Embryonic facial prominence (tissue), 1 donor: ENCODE results near the gene PARVB.

Source experiments
- DNase-seq: peaks from one replicate; pipeline ENCODE4 v3.0.0-alpha.2; 2016; ENCODE audit errors: extremely low spot score

The PARVB gene

DNA sequence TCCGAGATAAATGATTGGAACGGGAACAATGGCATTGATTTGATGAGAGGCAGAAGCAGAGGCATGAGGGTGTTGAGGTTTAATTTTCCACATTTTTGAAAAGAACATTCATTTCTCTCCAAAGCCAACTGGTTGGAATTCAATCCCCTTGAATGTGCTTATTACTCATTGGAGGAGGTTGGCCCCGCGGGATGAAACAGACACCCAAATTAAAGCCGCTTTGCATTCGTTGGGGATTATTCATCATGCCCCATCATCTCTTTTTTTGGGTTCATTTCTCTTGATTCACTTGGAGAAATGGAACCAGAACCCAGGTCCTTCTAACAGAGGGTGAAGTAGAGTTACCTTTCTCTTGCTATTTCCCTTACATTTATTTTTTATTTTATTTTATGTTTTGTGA is 109.1 kb downstream of the PARVB start:
- no peak for DNase-seq

DNA sequence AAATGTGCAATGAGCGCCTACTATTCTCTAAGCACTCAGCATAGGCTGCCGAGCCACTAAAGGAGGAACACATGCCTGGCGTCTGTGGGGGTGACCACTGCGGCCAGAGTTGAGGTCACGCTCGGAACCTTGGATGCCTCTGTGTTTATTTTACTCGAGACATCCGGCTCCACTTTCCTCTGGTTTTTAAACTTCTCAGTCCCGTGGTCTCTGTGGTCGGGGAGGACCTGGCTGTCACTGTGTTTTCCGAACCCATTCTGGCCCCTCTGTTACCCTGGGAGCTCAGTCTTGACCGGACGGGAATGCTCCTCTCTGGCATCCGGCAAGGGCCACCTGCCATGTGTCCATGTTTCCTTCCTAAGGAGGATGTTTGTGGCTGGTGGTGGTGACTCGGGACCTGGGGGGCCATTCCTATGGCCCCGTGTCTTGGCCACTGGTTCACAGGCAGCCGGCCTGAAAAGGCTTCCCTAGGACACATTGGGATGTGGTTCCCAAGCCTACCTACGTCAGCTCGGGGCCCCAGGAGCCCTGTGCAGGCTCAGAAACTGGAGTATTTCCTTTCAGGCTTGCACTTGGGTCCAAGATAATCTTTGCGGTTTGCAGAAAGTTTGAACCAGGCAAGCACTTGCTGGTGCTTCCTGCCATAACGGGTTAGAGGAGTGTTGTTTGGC is 109.9 kb downstream of the PARVB start:
- DNase-seq, result no peak

DNA sequence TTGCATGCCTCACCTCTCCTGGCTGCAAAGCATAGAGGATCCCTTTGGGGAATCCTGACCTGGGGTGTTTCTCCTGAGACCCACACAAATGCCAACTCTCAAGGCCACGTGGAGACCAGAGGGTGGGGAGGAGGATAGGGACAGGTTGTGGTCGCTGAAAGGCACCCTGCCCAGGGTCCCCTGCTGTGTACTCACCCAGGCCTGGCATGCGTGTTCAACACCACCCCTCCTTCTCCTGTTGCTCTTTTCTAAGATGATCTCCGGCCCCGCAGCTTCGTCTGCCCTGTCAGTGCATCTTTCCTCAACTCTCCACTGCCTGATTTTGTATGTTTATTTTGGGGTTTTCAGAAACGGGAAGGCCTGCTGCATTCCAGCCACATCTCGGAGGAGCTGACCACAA is 112.0 kb downstream of the PARVB start:
- DNase-seq, result no peak

DNA sequence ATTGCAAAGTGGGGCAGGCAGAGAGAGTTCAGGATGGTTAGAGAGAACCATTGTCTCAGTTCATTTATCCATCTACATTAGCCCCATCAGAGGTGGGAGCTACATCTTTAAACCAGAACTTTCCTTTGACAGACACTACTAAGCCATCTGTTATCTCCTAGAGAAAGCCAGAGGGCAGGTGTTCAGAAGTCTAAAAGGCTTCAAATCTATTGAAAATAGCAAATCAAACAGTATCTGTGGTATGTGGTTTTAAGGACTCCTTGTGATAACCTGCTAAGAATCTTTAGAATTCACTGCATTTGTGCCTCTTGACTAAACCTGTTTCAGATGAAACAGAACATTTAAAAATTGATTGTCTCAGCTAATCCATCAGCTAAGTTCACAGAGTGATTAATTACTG is 112.7 kb downstream of the PARVB start:
- DNase-seq, result no peak

DNA sequence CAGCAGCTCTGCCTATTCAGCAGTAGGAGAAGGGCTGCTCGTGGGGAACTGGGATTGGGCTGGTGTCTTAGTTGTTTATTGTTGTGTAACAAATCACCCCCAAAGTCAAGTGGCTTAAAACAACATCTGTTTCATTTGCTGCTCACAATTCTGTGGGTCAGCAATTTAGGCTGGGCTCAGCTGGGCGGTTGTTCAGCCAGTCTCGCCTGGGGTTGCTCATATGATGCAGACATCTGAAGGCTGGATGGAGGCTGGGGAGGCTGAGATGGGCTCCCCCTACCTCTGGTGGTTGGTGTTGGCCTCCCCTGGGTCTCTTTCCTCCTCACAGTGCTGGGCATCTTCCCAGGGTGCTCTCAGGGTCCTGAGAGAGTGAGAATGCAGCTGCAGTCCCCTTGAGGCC is 113.3 kb downstream of the PARVB start:
- DNase-seq, result no peak

DNA sequence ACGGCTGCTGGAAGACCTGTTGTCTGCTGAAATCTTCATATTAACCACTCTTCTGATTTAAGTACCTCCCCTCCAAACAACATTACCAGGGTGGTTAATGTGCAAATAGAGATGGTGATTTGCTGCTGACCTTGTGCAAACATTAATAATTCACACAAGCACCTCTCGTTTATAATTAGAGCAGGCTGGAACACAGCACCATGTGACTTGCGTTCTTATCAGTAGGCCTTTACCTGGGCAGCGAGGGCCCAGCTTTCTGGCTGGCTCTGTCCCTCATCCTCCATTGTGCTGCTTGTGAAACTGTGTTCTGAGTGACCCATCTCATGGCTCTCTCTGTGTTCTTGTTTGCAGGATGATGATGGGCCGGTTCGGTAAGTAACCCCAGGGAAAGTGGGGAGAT is 115.7 kb downstream of the PARVB start:
- DNase-seq, result no peak

DNA sequence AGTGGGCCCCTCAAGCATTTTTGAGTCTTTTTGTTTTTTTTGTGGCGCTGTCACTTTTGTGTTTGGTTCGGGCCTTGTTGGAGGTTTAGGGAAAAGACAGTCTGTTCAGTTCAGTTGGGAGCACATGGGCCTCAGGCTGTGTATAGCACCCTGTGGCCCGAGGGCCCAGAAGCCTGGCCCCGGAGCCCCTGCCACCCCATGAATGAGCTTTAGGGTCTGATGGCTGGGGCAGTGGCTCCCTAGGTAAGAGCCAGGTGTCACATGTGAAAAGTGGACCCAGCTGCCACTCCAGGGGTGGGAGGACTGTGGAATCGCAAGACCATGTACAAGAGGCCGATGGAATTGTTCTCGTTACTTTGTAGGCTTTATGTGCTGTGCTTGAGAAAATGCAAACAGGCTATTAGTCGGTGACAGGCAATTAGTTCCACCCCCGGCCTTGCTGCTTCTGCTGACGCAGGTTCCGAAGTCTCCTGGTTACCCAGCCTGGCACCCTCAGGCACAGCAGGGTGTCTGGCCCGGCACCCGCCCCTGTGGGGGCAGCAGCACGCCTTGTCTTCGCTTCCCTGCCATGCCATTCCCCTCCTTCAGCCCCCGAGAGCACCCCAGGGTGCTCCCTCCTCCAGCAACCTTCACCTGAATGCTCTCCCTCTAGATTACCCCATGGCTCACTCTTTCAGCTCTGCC is 118.5 kb downstream of the PARVB start:
- DNase-seq, result no peak

DNA sequence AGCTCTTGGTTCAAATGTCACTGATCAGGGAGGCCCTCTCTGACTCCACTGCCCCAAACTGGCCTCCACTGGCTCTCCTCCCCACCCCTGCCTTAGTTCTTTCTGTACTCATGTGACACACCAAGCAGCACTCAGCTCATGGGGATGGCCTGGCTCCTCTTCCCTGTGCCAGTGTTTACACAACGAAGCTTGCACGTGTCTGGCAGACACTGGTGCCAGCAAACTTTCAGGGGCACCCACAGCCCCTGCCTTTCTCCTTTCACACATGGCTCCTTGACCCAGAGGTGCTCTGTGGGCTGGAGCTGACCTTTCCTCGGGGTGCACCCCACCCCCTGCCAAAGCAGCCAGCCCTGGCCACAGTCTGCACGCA is 119.0 kb downstream of the PARVB start:
- no peak for DNase-seq

DNA sequence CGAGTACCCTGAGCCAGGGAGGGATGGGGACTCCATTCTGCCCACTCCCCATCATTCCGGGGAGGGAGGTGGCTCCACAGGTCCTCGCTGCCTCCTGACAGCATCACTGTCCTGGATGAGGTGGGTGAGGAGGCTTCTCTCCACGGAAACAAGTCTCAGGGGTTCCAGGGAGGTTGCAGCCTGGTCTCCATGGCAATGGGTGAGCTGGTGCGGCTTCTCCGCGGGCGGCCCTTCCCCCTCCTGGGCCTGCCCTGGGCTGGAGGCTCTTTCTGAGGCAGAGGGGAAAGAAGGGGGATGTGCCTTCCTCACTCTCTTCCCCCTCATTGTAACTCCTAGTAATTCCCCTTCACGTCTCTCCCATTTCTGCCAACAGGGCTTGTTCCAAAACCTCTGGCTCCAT is 119.5 kb downstream of the PARVB start:
- DNase-seq, result no peak

DNA sequence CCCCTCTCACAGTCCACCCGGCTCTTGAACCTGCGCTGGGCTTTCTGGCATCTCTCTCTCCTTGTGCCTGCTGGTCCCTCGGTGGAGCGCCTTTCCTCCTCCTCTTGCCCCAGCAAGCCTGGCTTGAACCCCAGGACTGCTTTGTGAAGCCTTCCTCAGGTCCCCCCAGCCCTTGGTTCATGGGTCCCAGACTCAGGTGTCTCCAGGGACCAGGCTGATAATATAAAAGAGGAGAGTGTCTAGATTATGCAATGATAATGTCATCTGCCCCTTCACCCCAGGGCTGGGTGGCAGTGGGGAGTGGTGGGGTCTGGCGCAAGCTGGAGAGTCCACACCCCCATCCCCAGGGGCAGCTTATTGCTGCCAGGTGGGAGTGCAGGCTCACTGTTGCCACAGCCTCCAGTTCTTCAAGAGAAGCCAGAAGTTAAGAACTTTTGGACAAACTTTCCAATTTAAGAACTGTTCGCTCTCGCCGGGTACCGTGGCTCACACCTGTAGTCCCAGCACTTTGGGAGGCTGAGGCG is 120.0 kb downstream of the PARVB start:
- DNase-seq, result no peak

DNA sequence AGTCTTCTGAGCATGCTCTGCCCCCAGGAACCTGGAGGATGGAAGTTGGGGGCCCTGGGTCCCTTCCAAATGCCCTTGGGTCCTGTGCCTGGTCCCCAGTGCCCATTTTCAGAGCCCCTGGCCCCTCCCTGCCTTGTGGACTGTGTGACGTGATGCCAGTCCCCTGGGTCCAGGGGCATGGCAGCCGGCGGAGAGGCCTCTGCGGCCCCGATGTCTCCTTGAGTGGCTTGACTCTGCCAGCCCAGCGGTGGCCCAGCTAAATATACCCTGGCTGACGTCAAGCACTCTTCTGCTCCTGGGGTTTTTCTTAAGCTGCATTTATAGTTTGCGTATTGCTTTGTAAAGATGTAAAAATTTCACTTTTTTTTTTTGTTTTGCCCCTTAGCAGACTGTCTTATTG is 121.4 kb downstream of the PARVB start:
- no peak for DNase-seq

DNA sequence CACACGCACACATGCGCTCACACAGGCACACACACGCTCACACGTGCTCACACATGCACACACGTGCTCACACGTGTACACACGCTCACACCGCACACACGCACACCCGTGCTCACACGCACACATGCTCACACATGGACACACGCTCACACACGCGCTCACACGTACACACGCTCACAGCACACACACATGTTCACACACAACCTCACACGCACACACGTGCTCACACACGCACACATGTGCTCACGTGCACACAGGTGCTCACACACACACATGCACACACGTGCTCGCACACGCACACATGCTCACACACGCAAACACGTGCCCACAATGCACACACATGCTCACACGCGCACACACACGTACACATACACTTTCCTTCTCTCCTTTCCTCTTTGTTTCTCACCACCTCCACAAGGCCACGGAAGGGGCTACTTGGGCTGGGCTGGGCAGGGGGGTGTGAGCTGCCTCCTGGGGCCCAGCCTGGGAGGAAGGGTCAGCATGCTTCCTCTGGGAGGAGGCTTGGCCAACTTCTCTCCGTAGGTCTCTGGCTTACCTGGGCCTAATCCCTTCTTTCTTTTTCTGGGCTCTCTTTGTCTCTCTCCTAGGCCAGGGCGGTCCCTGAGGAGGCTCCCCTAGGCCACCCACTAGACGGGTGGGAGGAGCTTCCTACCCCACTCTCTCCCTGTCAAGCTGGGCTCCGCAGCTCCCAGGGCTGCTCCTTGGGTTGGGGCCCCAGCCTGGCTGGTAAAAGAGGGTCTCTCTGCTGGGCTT is 122.2 kb downstream of the PARVB start:
- no peak for DNase-seq

DNA sequence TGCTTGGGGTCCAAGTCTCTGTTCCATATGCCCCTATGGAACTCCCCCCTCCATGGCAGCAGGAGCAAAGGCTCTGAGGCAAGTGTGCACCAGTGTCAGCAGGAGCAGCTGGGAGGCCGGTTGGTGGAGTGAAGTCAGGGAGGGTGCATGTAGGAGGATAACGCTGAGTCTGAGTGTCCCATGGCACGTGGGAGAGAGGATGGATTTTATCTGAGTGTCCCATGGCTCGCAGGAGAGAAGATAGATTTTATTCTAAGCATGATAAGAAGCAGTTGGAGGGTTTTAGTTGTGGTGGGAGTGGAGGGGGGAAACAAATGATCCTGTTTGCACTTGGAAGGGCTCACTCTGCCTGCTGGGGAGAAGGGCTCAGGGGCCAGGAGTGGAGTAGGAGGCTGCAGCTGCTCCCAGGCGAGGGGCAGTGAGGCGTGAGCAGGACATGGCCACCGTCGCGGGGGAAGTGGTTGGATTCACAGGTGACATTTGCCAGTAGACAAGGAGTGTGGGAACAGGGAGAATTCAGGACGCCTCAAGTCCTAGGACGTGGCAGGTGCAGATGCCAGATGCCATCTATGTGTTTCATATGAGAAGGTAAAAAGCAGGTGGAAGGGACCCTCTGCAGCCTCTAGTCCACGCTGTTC is 123.0 kb downstream of the PARVB start:
- DNase-seq, result no peak

DNA sequence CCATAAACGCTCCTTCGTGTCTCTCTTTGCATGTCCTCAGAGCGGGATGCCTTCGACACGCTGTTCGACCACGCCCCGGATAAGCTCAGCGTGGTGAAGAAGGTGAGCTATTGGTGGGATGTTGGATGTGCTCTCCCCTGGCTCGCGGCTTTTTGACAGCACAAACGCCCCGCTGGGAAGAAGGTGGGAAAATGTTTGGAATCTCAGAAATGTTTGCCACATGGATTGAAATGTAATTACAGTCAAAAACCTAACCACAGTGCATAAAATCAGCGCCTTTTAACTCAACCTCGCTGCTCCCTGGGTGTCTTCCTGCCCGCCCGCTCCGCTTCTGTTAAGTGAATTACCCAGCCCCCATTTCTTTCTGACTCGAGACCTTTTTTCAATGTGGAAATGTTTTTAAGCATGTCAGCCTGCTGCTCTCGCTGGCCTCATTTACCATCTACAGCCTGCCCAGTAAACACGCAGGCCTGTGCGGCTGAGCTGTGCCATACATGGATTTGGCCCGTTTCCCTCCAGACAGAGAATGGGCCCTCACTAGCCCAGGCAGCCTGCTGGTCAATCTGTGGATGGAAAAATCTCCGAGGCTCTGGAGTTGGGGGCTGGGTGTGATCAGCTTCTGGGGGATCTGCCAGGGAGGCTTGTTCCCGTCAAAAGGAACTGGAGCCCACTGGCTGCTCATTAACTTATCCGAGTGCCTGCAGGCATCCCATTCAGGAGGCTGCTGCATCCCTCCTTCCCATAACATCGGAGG is 123.9 kb downstream of the PARVB start:
- DNase-seq, result peak; percentile 61

DNA sequence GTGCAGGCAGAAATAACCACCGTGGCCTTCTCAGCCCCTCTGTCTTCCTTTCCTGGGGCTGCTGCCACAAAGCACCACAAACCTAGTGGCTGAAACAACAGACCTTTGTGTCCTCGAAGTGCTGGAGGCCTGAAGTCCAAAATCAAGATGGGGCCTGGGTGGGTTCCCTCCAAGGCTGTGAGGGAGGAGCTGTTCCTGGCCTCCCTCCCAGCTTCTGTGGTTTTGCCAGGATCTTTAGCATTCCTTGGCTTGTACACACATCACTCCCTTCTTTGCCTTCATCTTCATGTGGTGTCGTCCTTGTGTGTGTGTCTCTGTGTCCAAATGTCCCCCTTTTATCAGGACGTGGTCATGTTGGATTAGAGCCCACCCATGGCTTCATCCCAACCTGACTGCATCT is 127.6 kb downstream of the PARVB start:
- DNase-seq, result no peak

DNA sequence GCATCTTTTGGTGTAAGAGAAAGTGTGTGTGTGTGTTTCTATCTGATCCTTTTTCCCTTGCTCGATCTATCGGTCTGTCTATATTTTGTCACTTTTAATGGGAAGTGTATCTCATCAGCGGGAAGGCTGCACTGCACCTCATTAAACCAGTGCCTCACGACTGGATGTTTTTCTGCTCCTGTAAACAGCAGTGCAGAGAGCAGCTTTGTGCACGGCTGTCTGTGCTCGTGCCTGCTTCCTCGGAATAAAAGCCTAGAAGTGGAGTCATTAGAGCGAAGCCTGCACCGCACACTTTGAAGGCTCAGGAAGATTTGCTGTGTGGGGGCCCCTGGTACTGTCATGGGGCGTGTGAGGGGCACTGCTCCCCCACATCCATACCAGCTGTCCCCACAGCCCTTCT is 129.6 kb downstream of the PARVB start:
- DNase-seq, result no peak

DNA sequence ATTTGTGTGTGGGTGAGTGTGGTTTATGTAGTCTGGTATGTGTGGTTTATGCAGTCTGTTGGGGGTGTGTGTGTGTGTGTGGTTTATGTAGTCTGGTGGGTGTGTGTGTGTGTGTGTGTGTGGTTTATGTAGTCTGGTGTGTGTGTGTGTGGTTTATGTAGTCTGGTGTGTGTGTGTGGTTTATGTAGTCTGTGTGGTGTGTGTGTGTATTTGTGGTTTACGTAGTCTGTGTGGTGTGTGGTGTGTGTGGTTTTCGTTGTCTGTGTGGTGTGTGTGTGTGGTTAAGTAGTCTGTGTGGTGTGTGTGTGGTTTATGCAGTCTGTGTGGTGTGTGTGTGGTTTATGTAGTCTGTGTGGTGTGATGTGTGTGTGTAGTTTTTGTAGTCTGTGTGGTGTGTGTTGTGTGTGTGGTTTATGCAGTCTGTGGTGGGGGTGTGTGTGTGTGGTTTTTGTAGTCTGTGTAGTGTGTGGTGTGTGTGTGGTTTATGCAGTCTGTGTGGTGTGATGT is 130.4 kb downstream of the PARVB start:
- DNase-seq, result no peak

DNA sequence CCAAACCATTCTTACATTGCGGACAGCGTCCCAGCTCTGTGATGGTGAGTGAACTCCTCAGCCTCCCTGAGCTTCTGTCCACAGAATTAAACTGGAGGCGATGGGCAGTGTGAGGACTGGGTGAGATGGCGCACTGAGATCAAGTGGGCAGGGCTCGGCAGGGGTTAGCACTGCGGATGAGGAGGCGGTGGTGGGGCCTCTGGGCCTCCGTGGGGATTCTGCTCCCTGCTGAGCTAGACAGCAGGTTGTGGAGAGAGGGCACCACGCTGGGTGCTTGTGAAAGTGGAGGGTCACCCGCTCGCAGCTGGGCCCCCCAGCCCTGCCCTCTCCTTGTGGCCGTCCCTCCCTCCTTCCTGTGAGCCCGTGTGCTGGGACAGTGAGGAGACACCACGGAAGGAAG is 131.0 kb downstream of the PARVB start:
- no peak for DNase-seq

DNA sequence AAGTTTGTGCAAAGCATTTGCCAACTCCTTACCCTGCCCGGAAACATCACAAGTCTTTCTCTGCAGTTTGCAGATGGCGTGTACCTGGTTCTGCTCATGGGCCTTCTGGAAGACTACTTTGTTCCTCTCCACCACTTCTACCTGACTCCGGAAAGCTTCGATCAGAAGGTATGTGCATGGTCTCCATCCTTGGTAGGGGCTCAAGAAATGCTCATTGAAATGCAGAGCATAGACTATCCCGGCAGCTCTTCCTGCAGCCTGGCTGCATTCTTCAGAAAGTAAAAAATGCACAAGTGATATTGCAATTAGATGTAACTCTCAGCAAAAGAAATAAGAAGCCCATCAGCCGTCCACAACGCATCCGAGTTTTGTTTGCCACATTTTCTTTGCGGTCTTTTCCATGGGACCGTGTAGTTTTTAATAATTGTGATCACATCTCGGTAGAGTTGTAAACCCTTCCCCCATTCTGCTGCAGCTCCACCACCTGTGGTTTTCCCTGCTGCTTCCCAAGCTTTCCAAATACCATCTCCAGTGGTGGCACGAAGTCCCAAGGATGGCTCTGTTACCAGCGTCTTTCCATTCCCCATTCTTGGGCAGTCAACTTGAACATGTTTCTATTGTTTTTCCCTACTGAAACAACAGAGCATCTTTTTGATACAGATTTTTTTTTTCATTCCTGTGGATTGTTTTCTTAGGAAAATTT is 134.0 kb downstream of the PARVB start:
- DNase-seq, result no peak

DNA sequence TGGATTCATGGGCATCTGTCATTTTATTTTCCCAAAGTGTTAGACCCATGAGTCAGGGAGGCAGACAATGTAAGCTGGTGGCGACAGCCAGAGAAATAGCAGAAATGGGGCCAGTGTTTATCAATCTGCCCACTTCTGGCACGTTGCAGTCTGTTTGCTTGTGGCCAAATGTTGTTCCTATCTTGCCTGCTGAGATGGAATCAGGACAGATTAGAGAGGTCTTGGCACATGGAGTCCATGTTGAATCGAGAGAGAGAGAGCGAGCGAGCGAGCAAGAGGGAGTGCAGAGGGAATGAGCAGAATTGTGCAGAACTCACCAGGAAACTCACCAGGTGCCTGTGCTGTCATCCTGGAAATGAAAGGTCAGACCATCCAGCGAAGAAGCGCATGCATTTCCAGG is 134.7 kb downstream of the PARVB start:
- DNase-seq, result no peak

DNA sequence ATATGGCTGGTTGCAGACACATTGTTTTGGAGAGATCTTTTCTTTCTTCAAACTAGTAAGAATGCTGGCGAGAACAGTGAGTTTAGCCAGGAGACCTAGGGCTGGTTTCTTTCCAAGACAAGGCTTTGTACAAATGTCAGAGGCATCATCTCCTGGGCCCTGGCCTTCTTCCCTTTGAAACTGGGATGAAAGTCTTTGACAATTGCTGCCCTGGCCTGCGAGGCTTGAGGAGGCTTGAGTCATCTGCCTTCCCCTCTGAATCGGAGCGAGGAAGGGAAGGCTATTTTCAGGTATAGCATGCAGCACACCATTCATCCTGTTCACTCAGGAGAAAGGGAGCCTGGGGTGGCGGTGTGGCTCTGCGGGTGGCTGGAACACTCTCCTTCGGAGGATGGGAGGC is 135.1 kb downstream of the PARVB start:
- no peak for DNase-seq
